C4-2B (cell line): ENCODE measurements around the gene ICAM5.

Experiments
- H3K27ac ChIP-seq: fragments of 450-650 bp; 2 replicates; pipeline ENCODE4 v1.5.1; 2017
- ZFX ChIP-seq: fragments of 450-650 bp; IDR thresholded peaks from 2 replicates; pipeline ENCODE4 v1.6.1; 2017
- TF ChIP-seq, protein P1 (sequence below): fragments of 450-650 bp; conservative IDR thresholded peaks from 2 replicates; pipeline ENCODE4 v1.5.1; 2017; ENCODE audit warnings: mild to moderate bottlenecking

The ICAM5 gene

DNA sequence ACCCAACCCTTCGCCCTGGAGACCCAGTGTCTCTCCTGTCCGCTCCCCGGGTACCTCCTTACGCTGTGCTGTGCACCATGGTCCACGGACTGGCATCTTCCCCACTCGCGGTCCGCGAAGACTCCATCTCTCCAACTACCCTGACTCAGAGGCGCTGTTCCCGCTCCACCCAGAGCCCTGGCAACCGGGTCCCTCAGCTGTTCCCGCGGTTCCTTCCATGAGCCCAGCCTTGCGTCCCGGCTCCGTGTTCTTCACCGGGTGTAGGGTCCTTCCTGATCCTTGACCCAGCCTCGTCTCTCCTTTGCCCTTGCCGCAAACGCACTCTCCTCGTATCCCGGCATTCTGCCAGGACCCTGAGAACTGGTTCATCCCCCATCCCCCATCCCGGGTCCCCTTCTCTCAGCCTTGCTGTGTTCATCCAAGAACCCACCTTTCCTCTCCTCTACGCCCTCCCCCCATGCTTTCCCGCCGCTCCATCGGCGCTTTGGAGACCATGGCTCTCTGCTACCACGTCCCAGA lies 664 bp downstream of the ICAM5 start:
- peak overlapping the region; percentile 74 for H3K27ac ChIP-seq
- TF ChIP-seq, protein P1, sequence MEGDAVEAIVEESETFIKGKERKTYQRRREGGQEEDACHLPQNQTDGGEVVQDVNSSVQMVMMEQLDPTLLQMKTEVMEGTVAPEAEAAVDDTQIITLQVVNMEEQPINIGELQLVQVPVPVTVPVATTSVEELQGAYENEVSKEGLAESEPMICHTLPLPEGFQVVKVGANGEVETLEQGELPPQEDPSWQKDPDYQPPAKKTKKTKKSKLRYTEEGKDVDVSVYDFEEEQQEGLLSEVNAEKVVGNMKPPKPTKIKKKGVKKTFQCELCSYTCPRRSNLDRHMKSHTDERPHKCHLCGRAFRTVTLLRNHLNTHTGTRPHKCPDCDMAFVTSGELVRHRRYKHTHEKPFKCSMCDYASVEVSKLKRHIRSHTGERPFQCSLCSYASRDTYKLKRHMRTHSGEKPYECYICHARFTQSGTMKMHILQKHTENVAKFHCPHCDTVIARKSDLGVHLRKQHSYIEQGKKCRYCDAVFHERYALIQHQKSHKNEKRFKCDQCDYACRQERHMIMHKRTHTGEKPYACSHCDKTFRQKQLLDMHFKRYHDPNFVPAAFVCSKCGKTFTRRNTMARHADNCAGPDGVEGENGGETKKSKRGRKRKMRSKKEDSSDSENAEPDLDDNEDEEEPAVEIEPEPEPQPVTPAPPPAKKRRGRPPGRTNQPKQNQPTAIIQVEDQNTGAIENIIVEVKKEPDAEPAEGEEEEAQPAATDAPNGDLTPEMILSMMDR: no peak
- TF ChIP-seq ZFX: no peak

DNA sequence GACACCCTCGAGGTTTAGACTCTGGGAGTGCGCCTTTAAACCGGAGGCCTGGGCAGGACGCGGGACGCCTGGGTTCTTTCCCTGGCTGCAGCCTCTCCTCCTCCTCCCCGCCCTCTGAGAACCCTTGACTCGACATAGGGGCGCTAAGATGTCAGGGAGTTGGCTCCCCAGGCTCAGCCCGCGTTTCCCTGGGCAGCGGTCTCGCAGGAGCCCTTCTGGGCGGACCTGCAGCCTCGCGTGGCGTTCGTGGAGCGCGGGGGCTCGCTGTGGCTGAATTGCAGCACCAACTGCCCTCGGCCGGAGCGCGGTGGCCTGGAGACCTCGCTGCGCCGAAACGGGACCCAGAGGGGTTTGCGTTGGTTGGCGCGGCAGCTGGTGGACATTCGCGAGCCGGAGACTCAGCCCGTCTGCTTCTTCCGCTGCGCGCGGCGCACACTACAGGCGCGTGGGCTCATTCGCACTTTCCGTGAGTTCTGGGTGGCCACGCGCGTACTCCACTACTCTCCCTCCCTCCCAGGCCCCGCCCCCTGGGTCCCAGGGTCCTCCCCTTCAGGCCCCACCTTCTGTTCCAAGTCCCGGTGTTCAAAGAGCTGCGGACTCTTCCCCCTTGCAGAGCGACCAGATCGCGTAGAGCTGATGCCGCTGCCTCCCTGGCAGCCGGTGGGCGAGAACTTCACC lies 1.3 kb downstream of the ICAM5 start:
- TF ChIP-seq ZFX: no peak
- TF ChIP-seq, protein P1: no peak

DNA sequence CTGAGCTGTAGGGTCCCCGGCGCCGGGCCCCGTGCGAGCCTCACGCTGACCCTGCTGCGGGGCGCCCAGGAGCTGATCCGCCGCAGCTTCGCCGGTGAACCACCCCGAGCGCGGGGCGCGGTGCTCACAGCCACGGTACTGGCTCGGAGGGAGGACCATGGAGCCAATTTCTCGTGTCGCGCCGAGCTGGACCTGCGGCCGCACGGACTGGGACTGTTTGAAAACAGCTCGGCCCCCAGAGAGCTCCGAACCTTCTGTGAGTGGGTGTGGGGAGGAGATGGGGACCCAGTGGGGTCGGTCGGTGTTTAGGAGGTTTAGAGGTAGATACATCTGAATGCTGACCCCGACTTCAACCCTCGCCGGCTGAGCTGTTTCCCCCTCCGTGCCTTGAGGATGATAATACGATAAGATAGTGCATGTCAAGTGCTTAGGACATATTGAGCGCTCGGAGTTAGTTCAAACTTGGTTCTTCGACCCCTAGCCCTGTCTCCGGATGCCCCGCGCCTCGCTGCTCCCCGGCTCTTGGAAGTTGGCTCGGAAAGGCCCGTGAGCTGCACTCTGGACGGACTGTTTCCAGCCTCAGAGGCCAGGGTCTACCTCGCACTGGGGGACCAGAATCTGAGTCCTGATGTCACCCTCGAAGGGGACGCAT lies 1.9 kb downstream of the ICAM5 start:
- peak overlapping the region; percentile 74; the same call in 1 of the 2 replicates for H3K27ac ChIP-seq

More for the DNA sequence above, 1.3 kb downstream of the ICAM5 start:
- peak overlapping the region; percentile 74 for H3K27ac ChIP-seq

DNA sequence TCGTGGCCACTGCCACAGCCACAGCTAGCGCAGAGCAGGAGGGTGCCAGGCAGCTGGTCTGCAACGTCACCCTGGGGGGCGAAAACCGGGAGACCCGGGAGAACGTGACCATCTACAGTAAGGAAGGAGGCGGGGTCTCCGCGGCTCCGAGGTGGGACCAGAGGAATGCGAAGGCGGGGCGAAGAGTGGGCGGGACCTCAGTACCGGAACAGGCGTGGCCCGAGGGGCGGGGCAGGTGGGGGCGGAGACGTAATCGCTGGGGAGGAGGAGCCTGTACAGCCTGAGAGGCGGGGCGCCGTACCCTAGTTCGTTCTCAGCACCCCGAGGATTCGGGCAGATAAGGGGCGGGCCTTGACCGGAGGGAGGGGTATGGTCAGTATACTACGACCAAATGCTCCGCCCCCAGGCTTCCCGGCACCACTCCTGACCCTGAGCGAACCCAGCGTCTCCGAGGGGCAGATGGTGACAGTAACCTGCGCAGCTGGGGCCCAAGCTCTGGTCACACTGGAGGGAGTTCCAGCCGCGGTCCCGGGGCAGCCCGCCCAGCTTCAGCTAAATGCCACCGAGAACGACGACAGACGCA lies 2.5 kb downstream of the ICAM5 start:
- TF ChIP-seq, protein P1: no peak
- no peak for TF ChIP-seq ZFX
- no peak overlapping the region for H3K27ac ChIP-seq

More for the DNA sequence above, 1.9 kb downstream of the ICAM5 start:
- TF ChIP-seq, protein P1: no peak
- no peak for TF ChIP-seq ZFX

DNA sequence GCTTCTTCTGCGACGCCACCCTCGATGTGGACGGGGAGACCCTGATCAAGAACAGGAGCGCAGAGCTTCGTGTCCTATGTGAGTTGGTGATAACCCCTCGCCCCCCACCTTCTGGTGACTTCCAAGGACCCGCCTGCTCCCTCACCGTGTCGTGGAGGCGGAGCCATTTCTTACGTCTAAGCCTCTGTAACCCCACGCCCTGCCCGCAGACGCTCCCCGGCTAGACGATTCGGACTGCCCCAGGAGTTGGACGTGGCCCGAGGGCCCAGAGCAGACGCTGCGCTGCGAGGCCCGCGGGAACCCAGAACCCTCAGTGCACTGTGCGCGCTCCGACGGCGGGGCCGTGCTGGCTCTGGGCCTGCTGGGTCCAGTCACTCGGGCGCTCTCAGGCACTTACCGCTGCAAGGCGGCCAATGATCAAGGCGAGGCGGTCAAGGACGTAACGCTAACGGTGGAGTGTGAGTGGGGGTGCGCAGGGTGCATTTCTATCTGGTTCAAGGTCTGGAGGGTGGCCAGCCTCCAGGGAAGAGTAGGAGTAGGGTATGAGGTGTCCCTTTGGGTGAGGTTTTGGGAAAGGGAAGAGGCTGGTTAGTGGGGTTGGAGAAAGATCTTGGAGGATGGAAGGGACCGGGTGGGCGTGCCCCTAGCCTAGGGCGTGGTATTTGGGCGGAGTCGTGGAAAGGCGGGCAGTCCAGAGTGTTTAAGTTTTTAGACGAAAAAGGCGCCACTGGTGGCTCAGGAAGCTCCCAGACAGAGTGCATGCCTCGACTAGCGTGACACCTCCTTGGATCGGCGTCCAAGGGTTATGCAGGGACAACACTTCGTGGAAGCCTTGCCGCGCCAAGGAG lies 3.3 kb downstream of the ICAM5 start:
- H3K27ac ChIP-seq: no peak overlapping the region
- TF ChIP-seq, protein P1: no peak
- TF ChIP-seq ZFX: no peak

DNA sequence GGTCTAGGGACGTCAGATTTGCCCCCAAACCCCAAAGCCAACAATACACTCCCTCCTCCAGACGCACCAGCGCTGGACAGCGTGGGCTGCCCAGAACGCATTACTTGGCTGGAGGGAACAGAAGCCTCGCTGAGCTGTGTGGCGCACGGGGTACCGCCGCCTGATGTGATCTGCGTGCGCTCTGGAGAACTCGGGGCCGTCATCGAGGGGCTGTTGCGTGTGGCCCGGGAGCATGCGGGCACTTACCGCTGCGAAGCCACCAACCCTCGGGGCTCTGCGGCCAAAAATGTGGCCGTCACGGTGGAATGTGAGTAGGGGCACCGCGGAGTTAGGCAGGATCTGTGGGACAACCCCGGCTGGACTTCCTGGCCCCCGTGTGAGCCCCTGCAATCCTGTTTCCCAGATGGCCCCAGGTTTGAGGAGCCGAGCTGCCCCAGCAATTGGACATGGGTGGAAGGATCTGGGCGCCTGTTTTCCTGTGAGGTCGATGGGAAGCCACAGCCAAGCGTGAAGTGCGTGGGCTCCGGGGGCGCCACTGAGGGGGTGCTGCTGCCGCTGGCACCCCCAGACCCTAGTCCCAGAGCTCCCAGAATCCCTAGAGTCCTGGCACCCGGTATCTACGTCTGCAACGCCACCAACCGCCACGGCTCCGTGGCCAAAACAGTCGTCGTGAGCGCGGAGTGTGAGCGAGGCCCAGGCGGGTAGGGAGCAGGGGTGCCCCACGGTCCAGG lies 4.0 kb downstream of the ICAM5 start:
- no peak overlapping the region for H3K27ac ChIP-seq
- no peak for TF ChIP-seq ZFX
- TF ChIP-seq, protein P1: no peak
